Mammary epithelial cell (primary cell): ENCODE measurements around the gene ALPG.

Experiments
- CTCF ChIP-seq, 2 donors: IDR thresholded peaks in 1 of 2; conservative IDR thresholded peaks in 1 of 2; 2 replicates each; pipeline ENCODE4 v1.5.1; 2011 to 2012; ENCODE audit warnings: inconsistent platforms in 2 of 2, low read length in 2 of 2, mild to moderate bottlenecking in 2 of 2, control low read depth in 1 of 2, low read depth in 1 of 2; ENCODE audit not compliant: insufficient read depth in 1 of 2; ENCODE audit errors: extremely low read depth in 1 of 2
- EZH2 ChIP-seq: IDR thresholded peaks from 2 replicates; pipeline ENCODE4 v1.6.1; 2012; ENCODE audit warnings: low read length, inconsistent platforms, borderline replicate concordance

- TF ChIP-seq CTCF (conservative IDR thresholded peaks at IDR 0.05 in 1 of 2, IDR thresholded peaks at IDR 0.05 in 1 of 2; ENCODE audit: extremely low read depth in 1 of 2, insufficient read depth in 1 of 2, low read depth in 1 of 2, low read length in 2 of 2) (no peak), EZH2 (no peak)
These were observed 40.5 kb downstream of the ALPG start for GRCh38 chr2:232447091-232447620.
